22Rv1 (cell line): ENCODE measurements around the gene CAMK2N1.

ENCODE experiments used
- H3K27ac ChIP-seq: fragments of 450-650 bp; 2 replicates; pipeline ENCODE4 v1.5.1; 2017
- ZFX ChIP-seq: fragments of 450-650 bp; IDR thresholded peaks from 2 replicates; pipeline ENCODE4 v1.6.1; 2017; ENCODE audit warnings: antibody characterized with exemption, borderline replicate concordance
- TF ChIP-seq, protein P1 (sequence below): fragments of 450-650 bp; IDR thresholded peaks from 2 replicates; pipeline ENCODE4 v1.5.1; 2017; ENCODE audit warnings: mild to moderate bottlenecking

Gene CAMK2N1

DNA sequence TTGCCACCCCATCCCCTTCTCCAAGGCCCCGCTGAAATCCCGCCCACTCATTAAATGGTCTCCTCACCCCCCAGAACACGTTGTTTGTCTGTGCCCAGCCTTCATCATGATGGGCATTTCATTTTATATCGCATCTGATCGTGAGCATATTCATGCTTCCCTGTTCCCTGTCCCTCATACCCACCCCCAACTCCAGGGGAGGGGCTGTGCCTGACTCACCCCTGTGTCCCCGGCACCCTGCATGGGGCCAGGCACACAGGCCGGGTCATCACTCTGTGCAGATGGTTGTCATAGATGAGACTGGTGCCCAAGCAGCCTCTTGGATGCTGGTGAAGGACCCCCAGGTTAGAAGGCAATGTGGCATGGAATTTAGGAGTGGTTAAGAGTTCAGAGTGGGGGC, 11.0 kb downstream of the CAMK2N1 start:
- TF ChIP-seq, protein P1, sequence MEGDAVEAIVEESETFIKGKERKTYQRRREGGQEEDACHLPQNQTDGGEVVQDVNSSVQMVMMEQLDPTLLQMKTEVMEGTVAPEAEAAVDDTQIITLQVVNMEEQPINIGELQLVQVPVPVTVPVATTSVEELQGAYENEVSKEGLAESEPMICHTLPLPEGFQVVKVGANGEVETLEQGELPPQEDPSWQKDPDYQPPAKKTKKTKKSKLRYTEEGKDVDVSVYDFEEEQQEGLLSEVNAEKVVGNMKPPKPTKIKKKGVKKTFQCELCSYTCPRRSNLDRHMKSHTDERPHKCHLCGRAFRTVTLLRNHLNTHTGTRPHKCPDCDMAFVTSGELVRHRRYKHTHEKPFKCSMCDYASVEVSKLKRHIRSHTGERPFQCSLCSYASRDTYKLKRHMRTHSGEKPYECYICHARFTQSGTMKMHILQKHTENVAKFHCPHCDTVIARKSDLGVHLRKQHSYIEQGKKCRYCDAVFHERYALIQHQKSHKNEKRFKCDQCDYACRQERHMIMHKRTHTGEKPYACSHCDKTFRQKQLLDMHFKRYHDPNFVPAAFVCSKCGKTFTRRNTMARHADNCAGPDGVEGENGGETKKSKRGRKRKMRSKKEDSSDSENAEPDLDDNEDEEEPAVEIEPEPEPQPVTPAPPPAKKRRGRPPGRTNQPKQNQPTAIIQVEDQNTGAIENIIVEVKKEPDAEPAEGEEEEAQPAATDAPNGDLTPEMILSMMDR = no peak
- TF ChIP-seq ZFX = no peak

DNA sequence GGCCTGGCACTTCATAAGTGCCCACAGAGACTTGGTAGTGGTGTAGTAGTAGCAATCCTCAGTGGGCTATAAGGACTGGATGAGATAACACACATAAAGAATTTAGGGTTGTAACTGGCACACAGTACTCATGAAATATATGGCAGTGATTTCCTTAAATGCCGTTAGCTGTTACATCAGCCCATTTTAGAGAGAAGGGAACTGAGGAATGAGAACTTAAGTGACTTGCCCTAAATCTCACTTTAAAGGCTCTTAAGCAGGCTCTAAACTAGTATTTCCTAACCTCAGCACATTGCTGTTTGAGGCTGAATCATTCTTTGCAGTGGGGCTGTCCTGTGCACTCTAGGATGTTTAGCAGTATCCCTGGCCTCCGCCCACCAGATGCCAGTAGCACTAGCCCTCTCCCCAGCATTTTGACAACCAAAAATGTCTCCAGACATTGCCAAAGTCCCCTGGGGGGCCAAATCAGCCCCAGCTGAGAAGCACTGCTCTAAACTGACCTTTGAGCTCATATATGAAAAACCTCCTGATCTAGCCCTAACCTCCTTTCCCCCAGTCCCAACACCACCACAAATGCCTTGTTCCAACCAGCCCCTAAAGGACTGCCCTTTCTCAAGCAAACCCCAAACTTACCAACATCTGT, 11.6 kb downstream of the CAMK2N1 start:
- TF ChIP-seq ZFX = no peak
- TF ChIP-seq, protein P1 = no peak
- H3K27ac ChIP-seq = no peak overlapping the region

More for the DNA sequence above, 11.0 kb downstream of the CAMK2N1 start:
- H3K27ac ChIP-seq = no peak overlapping the region

DNA sequence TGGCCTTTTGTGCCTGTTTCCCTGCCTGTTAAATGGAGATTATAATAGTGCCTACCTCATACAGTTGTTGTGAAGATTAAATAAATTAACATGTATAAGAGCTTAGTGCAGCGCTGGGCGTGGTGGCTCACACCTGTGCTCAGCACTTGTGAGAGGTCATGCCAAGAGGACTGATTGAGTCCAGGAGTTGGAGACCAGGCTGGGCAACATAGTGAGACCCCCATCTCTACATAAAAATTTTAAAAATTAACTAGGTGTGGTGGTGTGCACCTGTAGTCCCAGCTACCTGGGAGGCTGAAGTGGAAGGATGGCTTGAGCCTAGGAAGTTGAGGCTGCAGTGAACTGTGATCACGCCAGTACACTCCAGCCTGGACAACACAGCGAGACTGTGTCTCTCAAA, 12.1 kb downstream of the CAMK2N1 start:
- H3K27ac ChIP-seq = no peak overlapping the region

DNA sequence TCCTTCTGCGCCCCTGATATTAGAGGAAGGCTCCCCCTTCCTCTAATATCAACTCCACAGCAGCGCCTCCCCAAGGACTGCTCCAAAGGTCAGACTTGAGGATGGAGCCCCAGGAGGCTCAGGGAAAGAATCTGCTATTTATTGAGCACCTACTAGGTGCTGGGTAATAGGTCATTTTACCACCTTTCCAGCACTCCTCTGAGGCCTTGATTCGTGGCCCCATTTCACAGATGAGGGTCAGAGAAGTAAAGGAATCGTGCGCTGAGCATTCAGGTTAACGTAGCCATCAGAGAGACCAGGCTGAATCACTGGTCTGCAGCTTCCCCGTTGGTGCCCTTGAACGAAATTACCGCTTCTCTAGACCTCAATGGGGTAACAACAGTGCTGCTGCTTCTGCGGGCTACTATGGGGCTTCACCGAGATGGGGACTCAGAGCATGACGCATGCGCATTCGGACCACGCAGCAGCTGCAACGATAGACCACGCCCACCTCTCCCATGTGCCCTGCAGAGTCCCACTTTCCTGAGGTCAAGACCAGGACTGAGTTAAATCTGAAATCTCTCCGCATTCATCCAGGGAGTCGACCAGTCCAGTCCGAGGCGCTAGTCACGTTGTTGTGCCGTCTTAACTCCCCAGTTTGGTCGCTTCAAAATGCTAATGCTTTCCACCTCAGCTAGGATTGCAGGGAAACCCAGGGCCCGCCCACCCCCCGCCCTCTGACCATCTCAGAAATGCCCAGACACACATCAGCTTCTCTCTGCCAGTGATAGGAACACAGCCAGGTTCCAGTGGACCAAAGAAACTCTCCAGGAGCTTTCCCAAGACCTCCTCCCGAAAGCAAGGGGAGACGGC, 12.9 kb downstream of the CAMK2N1 start:
- TF ChIP-seq, protein P1 = no peak
- TF ChIP-seq ZFX = no peak
- no peak overlapping the region for H3K27ac ChIP-seq

More for the DNA sequence above, 12.1 kb downstream of the CAMK2N1 start:
- TF ChIP-seq, protein P1 = no peak
- no peak for TF ChIP-seq ZFX

DNA sequence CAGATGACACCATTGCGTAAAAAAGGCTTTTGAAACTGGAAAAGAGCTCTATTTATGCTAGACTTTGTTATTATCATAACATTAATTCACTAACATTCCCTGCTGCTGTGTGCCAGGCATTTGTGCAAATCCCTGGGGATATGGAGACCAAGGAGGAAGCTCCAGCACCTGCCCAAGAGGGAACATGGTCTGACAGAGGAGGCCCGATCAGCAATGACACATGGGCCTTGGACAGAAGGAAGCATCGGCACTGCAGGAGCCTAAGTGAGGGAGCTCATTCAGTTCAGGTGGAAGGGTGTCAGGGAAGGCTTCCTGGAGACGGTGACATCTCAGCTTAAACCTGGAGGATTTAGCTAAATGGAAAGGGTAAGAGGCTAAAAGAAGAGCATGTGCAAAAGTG, 13.9 kb downstream of the CAMK2N1 start:
- no peak for TF ChIP-seq ZFX
- TF ChIP-seq, protein P1 = no peak
- no peak overlapping the region for H3K27ac ChIP-seq

DNA sequence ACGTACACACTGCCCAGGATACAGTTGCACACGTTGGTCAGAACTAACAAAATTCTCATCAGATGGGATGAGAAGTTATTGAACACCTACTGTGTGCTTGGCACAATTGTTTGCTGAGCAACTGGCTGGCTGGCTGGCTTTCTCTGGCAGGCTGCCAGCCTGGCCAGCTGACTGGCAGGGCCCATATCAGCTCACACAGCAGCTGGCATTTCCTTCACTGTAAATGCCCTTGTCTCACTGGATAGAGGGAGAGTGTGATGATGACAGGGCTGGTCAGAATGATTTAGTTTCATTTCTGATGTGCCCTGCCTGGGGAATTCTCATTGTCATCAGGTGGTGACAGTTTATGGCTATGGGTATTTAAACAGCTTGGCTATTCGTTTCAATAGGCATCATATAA, 15.8 kb downstream of the CAMK2N1 start:
- TF ChIP-seq, protein P1 = no peak
- TF ChIP-seq ZFX = no peak
- H3K27ac ChIP-seq = no peak overlapping the region

DNA sequence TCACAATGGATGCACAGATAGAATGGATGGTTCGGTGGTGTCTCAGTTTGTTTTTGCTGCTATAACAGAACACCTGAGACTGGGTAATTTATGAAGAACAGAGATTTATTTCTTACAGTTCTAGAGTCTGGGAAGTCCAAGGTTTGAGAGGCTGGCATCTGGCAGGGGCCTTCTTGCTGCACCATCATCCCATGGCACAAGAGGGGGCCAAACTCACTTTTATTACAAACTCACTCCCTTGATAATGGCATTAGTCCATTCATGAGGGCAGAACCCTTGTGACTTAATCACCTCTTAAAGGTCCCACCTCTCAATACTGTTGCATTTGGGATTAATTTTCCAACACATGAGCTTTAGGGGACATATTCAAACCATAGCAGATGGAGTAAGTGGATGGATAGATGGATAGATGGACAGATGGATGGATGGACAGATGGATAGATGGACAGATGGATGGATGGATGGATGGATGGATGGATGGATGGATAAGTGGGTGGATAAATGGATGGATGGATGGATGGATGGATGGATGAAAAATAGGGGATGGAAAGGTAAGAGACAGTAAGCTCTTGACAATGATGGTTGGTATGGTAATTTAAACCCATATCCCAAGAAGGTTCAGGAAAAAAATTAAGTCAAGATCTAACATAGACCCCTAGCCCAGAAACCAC, 16.5 kb downstream of the CAMK2N1 start:
- no peak overlapping the region for H3K27ac ChIP-seq
- TF ChIP-seq, protein P1 = no peak
- no peak for TF ChIP-seq ZFX
